HG03442 (cell line): ENCODE data around the gene DUSP22.
"Not testable (repeated sequence)": the region's sequence is repeated elsewhere in the genome, so short reads cannot be mapped to it uniquely, and the experiment has no call there.

Experiments used
- ATAC-seq: cut with Tn5 transposase; IDR thresholded peaks from one replicate; pipeline ENCODE4 v1.9.1; 2021; ENCODE audit warnings: mild to moderate bottlenecking, moderate library complexity; ENCODE audit not compliant: unreplicated experiment

Gene DUSP22

DNA sequence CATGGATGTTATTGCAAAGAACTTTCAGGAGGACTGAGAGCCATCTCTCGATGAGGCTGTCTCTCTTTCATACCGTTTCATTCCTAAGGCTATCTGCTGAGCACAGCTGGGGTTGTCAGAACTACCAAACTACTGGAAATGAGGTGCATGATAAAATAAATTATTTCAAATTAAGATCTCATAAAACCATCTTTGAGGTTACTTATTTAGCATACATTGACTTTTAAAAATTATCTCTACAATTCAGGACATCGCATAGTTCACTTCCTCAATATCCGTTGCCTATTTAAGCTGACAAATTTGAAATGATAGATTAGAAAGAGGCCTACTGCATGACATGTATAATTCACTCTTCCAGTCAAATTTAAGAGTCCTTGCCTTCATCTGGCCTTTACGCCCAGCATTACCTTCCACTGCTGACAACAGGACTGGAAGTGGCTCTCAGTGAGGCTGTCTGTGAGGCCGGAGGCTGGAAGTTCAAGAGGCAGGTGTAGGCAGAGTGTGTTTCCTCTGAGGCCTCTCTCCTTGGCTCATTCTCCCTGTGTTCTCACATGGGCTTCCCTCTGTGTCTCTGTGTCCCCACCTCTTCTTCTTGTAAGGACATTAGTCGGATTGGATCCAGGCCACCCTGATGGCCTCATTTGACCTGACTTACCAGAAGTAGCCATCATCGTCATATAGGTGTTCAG lies 12.8 kb upstream of the DUSP22 start:
- no peak for ATAC-seq

GRCh38 chr6:280775-281468 lies 11.4 kb upstream of the DUSP22 start:
- no peak for ATAC-seq

DNA sequence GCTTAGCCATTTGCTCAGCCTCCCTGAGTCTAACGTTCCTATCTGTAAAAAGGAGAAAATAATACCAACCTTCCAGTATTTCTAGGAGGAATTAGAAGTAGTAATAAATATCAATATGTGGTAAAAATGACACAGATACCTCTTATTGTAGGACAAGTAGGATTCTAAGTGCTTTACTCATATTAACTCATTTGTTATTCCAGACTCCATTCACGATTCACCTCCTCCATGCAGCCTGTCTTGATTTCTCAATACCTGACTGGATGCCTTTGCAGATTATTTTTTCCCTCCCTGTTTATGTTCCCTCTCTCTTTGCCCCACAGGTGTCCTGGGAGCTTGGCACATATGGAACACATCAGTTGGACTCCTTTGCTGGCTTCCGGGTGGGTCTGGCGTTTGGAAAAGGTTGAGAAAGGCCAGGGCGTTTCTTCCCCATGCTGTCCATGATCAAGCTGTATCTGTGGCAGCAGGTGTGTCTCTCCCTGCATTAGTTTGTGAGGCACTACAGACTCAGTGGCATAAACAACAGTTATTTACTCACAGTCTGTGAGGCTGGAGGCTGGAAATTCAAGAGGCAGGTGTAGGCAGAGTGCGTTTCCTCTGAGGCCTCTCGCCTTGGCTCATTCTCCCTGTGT lies 10.7 kb upstream of the DUSP22 start:
- ATAC-seq, result no peak

DNA sequence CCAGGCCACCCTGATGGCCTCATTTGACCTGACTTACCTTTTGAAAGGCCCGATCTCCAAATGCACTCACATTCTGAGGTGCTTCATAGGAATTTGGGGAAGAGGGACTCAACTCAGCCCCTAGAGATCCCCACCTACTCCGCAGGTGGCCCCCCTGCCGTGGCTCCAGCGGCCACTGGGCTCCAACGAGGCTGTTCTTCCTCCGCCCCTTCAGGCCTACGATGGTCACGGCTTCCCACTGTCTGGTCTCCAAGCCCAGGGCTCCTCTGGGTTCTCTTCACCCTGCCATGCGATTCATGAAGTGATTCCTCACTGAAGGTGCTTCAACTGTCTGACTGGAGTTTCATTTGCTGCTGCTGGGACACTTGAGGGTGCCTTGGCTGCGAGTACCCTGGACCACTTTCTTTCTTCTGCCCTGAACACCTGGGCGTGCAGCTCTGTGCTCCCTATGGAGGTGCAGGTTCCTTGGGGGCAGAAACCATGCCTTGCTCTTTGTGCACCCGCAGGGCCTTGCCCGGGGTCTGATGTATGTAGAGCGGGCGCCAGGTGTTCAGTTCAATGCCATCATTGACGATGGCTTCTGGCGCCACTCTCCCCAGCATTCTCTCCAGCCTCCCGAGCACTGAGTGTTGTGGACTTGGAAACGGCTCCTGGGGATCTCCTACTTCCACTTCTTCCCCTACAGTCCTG lies 10.0 kb upstream of the DUSP22 start:
- no peak for ATAC-seq

GRCh38 chr6:282867-283416 lies 9.3 kb upstream of the DUSP22 start:
- ATAC-seq, result no peak

GRCh38 chr6:284486-284885 lies 7.8 kb upstream of the DUSP22 start:
- ATAC-seq, result no peak

DNA sequence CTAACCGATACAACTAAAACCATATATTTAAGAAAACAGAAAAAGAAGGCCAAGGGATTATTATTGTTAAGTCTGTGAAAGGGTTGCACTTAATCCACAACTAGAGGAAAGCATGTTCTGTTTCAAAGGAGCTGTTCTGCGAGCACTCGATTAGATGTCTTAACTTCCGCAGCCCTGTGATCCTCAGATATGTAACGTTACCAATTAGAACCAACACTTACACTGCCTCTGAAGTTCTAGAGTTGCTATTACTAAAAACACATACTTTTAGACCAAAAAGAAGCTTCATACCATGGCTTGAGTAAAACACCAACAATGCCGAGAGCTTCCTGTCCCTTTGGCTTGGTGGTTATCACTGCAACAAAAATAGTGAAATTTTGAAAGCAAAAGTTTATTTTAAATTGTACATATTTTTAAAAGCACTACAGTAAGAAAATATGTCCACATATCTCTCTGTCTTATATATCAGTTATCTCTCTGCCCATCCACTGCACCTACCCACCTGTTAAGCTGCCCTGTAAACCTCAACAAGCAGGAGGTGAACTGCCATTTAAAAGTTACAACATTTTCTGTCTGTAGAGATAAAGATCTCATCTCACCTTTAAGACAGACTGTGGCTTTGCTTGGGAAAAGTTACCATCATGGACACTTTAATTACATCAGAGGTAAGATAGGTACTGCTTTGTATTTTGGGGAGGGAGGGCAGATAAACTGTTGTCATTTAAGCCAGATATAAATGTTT lies 7.1 kb upstream of the DUSP22 start:
- no peak for ATAC-seq

DNA sequence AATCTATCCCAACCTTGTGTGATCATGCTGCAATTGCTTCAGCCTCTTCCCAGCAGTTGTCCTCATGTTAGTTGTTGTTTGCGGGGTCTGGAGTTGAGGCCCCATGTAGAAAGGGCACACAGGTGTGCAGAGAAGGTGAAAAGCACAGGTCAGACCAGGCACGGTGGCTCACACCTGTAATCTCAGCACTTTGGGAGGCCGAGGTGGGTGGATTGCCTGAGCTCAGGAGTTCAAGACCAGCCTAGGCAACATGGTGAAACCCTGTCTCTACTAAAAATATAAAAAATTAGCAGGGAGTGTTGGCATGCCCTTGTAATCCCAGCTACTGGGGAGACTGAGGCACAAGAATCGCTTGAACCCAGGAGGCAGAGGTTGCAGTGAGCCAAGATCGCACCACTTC lies 6.4 kb upstream of the DUSP22 start:
- ATAC-seq, result not testable (repeated sequence)

DNA sequence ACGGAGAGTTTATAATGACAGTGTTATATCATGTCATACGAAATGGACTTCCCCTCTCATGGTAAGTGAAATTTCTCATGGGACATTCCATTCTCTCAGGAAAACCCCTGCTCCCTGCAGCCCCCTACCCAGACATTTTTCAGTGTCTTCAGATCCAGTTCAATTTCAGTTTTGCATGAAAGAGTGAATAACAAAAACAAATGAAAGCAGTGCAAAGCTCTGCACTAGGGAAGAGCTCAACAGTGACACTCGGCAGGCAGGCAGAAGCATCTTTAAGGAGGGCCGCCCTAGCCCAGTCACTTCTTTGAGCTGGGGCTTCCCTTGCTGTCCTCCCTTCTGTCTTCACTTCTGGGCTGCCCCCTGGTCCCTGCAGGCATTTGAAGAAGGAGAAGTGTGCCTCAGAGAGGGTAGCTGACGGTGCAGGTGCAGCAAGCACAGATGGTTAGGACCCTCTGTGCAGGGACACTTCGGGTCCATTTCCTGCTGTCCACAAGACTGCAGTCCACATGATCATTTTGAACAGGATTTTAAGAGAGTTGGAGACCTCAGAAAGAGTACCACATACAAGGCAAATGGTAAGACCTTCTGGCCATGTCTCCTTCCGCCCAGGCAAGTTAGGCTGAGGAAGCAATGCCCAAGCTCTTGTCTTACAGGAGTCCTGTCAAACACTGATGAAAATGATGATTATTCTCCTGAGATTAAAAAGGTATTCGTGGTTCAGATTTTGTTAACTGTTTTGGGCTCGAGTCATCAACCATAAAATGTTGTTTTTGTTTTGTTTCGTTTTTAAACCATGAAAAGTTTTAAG lies 5.4 kb upstream of the DUSP22 start:
- ATAC-seq, result no peak

GRCh38 chr6:287489-287860 lies 4.8 kb upstream of the DUSP22 start:
- no peak for ATAC-seq

GRCh38 chr6:288866-289265 lies 3.4 kb upstream of the DUSP22 start:
- no peak for ATAC-seq

GRCh38 chr6:290111-290922 lies 2.0 kb upstream of the DUSP22 start:
- ATAC-seq, result no peak

DNA sequence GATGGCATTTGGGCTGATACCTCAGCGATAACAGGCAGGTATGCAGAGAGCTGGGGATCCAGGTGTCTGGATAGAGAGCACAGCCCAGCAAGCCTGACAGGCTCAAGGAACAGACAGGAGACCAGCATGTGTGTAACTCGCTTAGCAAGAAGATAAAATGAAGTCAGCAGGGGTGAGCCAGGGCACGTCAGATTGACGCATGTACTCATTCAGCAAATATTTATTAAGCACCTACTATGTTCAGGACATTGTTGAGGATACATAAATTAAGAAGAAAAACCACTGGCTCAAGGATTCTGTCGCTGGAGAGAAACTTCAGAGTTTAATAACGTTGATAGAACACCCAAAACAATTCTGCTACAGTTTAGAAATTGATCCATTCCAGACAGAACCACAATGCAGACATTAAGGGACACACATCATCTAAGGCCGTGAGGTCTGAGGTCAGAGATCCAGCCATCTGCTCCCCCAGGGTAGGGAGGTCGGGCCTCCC lies 1.0 kb upstream of the DUSP22 start:
- no peak for ATAC-seq

DNA sequence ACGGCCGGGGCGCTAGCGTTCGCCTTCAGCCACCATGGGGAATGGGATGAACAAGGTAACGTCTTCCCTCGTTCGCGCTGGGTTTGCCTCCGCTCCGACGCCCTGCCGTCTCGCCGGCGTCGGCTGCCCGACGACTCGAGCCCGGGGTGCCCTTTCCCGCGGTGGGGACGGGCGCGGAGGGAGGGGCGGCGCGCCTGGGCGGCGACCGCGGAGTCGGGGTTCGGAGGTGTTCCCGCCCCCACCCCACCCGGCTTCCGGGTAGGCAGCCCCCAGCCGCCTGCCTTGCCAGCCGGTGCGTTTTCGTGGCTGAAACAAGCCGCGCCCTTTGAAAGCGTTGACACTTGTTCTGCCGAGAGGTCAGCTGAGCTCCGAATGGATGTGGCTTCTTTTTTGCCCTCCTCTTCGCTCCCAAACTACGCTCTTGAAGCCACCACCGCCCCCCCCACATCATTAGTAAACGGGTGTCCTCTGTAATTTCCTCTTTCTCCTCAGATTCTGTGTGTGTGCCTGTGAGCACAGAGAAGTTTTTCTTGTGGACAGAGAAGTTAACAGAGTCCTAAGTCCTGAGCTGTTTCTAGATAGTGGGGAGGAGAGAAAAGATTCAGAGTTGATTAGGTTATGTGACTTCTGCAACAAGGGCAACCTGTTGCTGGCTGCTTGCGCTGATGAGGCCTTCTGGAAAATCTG lies 362 bp downstream of the DUSP22 start:
- peak; percentile 28 for ATAC-seq

- no peak for ATAC-seq
Observed at GRCh38 chr6:293193-294174, 1.2 kb downstream of the DUSP22 start.

DNA sequence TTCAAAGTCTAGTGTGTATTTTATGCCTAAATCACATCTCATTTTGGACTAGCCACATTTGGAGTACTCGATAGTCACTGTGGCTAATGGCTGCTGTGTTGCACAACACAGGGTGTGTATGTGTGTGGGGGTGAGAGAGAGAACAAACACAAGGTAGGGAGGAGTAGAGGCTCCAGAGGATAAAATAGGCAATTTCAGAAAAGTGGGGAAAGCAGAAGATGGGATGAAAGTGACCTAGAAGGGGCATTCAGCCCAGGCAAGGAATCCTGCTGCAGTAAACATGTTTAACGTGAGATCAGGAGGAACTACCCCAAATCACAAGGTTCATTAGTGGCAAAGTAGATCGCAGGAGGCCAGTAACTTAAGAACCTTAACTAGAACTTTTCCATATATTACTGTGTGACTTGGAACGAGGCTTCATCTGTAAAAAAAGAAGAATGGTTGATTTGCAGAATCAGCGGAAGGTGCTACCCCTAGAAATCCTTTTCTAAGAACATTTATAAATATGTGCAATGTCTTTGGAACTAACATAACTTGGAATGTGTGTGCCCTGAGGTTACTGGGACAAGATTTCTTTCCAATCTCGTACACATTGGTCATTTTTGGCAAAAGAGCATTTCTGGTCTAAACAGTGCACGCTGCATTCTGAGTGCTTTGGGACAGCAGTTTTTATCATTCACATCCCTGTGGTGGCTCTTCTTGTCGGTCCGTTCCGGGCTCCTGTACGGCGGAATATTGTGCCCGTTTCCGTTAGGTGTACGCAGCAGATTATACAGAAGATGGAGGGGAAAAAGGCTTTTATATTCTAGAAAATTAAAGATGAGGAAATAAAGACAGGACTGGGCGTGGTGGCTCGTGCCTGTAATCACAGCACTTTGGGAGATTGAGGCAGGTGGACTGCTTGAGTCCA lies 2.6 kb downstream of the DUSP22 start:
- ATAC-seq, result no peak
